Tibial artery (tissue), 4 donors: ENCODE results near the gene MAP2K3.

Experiments used
- DNase-seq, 2 donors: peaks; one replicate each; pipeline ENCODE4 v3.0.0-alpha.2; 2019
- H3K27ac ChIP-seq, 2 donors: fragments of 200-600 bp; sonication (generic) in 1 of 2; 1 replicate in 1 of 2; 2 replicates in 1 of 2; pipeline ENCODE4 v1.5.1; 2018 to 2019; ENCODE audit warnings: mild to moderate bottlenecking in 1 of 2
- H3K27me3 ChIP-seq, 2 donors: fragments of 200-600 bp; sonication (generic) in 1 of 2; one replicate each; pipeline versions ENCODE4 v1.5.1 to v1.6.0; 2016 to 2019
- H3K36me3 ChIP-seq, 3 donors: fragments of 200-600 bp; sonication (generic) in 2 of 3; one replicate each; pipeline ENCODE4 v1.5.1; 2016 to 2019; ENCODE audit warnings: mild to moderate bottlenecking in 2 of 3
- H3K4me1 ChIP-seq, 4 donors: fragments of 200-600 bp; sonication (generic) in 2 of 4; 1 replicate in 3 of 4; 2 replicates in 1 of 4; pipeline ENCODE4 v1.5.1; 2016 to 2019
- H3K4me3 ChIP-seq, 2 donors: fragments of 200-600 bp; sonication (generic) in 1 of 2; 1 replicate in 1 of 2; 2 replicates in 1 of 2; pipeline ENCODE4 v1.5.1; 2018 to 2019; ENCODE audit warnings: mild to moderate bottlenecking in 2 of 2
- H3K9me3 ChIP-seq, 3 donors: fragments of 200-600 bp; sonication (generic) in 1 of 3; one replicate each; pipeline ENCODE4 v1.5.1; 2016 to 2019
- intact Hi-C: fragments of 100-400 bp; cut with DNase I; formaldehyde crosslinking; loops from one replicate; pipeline ENCODE4 v1.15.0; 2023; ENCODE audit warnings: low total_unique reads
- TF ChIP-seq, protein P1 (sequence below), 2 experiments: fragments of 200-600 bp in 1 of 2; fragments of 450-650 bp in 1 of 2; IDR thresholded peaks; one replicate each; pipeline ENCODE4 v1.5.1; 2017 to 2019; ENCODE audit warnings: antibody characterized with exemption in 2 of 2, mild to moderate bottlenecking in 1 of 2, moderate library complexity in 1 of 2

Gene MAP2K3

DNA sequence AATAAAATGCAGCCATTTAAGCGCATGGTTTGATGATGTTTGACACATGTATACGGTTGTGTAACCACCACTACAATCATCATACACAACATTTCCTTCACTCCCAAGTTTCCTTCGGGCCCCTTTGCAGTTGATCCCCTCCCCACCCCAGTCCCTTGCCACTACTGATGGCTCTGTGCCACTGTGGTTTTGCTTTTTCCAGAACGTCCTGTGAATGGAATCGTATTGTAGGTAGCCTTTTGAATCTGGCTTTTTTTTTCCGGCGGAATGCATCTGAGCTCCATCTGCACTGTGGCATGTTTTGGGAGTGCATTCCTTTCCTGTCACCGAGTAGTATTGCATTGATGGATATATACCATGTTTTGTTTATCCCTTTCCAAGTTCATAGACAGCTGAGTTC, 15.1 kb upstream of the MAP2K3 start:
- Histone ChIP-seq H3K9me3 (no peaks in the 10 kb centered on the region), H3K4me1 (peaks cover 0 to under 1% (median 0%) of the 10 kb centered on the region in 4 donors), H3K27ac (no peak overlapping the region), H3K27me3 (no peaks in the 10 kb centered on the region), H3K36me3 (no peaks in the 10 kb centered on the region), H3K4me3 (no peak overlapping the region)
- TF ChIP-seq, protein P1, sequence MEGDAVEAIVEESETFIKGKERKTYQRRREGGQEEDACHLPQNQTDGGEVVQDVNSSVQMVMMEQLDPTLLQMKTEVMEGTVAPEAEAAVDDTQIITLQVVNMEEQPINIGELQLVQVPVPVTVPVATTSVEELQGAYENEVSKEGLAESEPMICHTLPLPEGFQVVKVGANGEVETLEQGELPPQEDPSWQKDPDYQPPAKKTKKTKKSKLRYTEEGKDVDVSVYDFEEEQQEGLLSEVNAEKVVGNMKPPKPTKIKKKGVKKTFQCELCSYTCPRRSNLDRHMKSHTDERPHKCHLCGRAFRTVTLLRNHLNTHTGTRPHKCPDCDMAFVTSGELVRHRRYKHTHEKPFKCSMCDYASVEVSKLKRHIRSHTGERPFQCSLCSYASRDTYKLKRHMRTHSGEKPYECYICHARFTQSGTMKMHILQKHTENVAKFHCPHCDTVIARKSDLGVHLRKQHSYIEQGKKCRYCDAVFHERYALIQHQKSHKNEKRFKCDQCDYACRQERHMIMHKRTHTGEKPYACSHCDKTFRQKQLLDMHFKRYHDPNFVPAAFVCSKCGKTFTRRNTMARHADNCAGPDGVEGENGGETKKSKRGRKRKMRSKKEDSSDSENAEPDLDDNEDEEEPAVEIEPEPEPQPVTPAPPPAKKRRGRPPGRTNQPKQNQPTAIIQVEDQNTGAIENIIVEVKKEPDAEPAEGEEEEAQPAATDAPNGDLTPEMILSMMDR (IDR thresholded peaks at IDR 0.05) = no peak
- no peak for DNase-seq
- intact Hi-C loops = no loop called here

DNA sequence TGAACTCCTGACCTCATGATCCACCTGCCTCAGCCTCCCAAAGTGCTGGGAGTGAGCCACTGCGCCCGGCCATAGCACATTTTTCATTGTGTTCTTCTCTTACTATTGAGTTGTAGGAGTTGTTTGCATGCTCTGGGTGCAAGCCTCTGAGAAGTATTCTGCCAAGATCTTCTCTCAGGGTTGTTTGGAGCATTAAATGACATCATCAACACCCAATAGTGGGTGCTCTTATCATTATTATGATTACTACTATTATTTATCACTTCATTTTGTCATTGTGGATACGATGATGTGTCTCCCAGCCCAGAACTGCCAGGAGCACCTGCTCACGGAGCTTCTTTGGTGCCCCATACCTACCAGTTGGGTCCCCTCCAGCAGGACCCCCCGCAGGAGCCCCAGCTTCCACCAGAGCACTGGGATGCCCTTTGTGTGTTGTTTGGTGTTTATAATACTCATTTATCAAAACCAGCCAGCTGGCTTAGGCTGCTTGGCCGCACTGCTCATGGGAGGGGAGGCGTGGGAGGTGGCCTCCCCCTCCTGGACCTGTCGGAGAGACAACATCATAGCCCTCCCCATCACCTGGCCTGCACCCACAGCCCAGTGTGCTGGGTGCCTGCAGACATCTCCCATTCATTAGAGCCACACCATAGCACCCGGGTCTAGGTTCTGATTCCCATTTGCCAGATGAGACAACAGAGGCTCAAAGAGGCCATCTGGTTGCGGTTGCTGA, 12.9 kb upstream of the MAP2K3 start:
- DNase-seq = no peak
- no peak overlapping the region for H3K27ac ChIP-seq
- intact Hi-C loops = loop anchor here (10.0 kb wide), 1 partner anchor 147 kb away; the partner anchor contains the start of gene DHRS7B

DNA sequence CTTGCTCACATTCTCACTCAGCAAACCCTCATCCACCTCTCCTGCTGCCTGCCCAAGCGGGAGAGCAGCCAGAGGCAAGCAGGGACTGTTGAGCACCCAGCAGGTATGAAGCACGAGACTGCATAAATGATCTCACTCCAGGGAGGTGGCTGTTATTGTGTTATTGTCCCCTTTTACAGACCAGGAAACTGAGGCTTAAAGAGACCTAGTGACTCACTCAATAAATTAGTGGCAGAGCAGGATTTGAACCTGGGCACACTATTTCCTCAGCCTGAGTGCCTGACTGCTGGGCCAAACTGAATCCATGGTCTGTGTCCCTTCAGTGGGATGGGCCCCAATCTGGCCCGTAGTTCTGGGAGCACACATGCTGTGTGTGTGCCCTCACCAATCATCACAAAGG, 12.3 kb upstream of the MAP2K3 start:
- H3K9me3 ChIP-seq = no peaks in the 10 kb centered on the region
- no peaks in the 10 kb centered on the region for H3K36me3 ChIP-seq
- no peak for DNase-seq
- H3K27ac ChIP-seq = no peak overlapping the region
- H3K4me1 ChIP-seq = peaks cover 0 to 19% (median 13%) of the 10 kb centered on the region in 4 donors
- intact Hi-C loops = loop anchor here (10.0 kb wide), 1 partner anchor 147 kb away; the partner anchor contains the start of gene DHRS7B
- no peak overlapping the region for H3K4me3 ChIP-seq
- H3K27me3 ChIP-seq = no peaks in the 10 kb centered on the region
- TF ChIP-seq, protein P1 (IDR thresholded peaks at IDR 0.05) = no peak

More for the DNA sequence above, 12.9 kb upstream of the MAP2K3 start:
- H3K4me3 ChIP-seq = no peak overlapping the region
- no peaks in the 10 kb centered on the region for H3K36me3 ChIP-seq
- peaks cover 0 to 19% (median 13%) of the 10 kb centered on the region in 4 donors for H3K4me1 ChIP-seq
- no peaks in the 10 kb centered on the region for H3K9me3 ChIP-seq
- no peaks in the 10 kb centered on the region for H3K27me3 ChIP-seq
- TF ChIP-seq, protein P1 (IDR thresholded peaks at IDR 0.05) = no peak

DNA sequence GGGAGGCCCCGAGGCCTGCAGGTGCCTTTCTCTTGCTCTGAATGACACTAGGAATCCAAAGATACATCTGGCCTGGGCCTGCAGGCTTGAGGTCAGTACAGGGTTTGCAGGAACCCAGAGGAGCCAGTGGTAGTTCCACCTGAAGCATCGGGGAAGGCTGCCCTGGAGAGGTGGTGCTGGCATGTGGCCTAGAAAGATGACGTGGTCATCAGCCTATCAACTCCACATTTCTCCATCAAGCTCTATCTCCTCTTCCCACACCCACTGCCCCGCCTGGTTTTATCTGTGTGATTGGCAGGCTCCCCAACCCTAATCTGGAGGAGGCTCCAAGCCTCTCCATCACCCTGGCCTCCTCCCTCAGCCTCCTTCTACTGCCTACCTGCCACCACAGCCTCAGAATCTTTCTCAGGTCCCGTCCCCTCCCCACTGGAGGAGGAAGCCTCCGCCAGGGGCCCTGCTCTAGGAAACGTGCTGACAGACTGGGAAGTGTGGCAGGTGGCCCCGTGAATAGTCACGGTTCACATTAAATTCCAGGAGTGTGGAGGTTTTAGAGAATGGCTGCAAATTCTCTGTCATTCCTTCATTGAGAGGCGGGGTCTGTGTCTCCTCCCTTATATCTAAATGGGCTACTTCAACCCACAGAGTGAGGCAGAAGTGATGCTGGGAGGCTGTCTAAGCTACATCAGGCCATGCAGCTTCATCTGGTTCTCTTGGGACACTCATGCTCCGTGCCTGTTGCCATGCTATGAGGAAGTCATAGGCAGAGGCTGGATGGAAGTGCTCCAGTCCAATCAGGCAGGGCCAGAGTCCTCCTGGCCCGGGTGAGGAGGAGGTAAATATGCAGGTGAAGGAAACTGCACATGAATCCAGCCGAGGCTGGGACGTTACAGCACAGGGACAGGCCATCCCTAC, 11.4 kb upstream of the MAP2K3 start:
- Histone ChIP-seq H3K9me3 (no peaks in the 10 kb centered on the region), H3K4me3 (no peak overlapping the region), H3K36me3 (no peaks in the 10 kb centered on the region), H3K27me3 (no peaks in the 10 kb centered on the region), H3K4me1 (peaks cover 0 to 19% (median 13%) of the 10 kb centered on the region in 4 donors), H3K27ac (no peak overlapping the region)
- no peak for DNase-seq
- TF ChIP-seq, protein P1 (IDR thresholded peaks at IDR 0.05) = no peak
- intact Hi-C loops = loop anchor here (10.0 kb wide), 1 partner anchor 148 kb away; the partner anchor contains the start of gene DHRS7B

DNA sequence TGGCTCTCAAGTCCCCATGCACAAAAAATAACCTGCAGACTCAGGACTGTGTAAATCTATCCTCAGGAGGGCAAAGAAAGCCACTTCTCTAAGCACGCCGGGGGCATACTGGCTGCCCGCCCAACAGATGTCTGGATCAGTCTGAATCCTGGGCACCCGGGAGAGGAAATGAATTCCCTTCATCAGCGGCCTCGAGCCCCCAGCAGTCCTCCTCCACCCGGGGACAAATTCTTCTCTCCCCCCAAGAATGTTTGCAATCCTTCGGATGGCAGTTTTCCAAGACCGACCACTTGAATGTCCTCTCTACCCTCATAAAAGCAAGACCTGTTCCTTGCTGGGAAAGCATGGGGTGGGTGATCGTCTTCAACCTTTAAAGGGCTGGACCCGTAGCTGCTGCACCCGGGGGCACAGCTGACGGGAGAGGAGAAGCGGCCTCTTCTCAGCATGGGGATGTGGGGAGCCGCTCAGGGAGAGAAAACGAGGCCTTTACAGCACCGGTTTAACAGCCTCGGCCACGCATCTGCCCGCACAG, 9.4 kb upstream of the MAP2K3 start:
- H3K9me3 ChIP-seq = no peaks in the 10 kb centered on the region
- no peak for DNase-seq
- no peaks in the 10 kb centered on the region for H3K36me3 ChIP-seq
- intact Hi-C loops = loop anchor here (5.0 to 10.0 kb wide), 3 partner anchors 37 to 237 kb away; partner anchors contain the start of gene DHRS7B
- TF ChIP-seq, protein P1 (IDR thresholded peaks at IDR 0.05) = no peak
- no peaks in the 10 kb centered on the region for H3K27me3 ChIP-seq
- H3K4me3 ChIP-seq = peak overlapping the region; percentile 53 to 71
- H3K27ac ChIP-seq = peak overlapping the region; percentile 35 to 56
- peaks cover 0 to 35% (median 14%) of the 10 kb centered on the region in 4 donors for H3K4me1 ChIP-seq
